Measurements from ENCODE around the gene PGAM5. TPM values are rescaled to one million over a fixed set of nuclear protein-coding genes. Genes with fewer than 3 reads are reported as not detected.
A peak's percentile ranks its signal among the peaks of the same experiment; 100 is the strongest.
"Not testable (repeated sequence)": the region's sequence is repeated elsewhere in the genome, so short reads cannot be mapped to it uniquely, and the experiment has no call there.

Gene PGAM5
- total RNA-seq, 4 donors from 2014 or later, result 21.6 to 45.8 (median 26.0) TPM

- Histone ChIP-seq H3K9me3 (no peaks in the 10 kb centered on the region), H3K27ac (no peak within 1 kb of the TSS), H3K27me3 (no peaks in the 10 kb centered on the region), H3K4me1 (peaks cover 6% of the 10 kb centered on the region in 2 donors), H3K4me3 (replicated peaks in 1 of 3) (peak within 1 kb of the TSS; percentile 66 to 90 (median 75)), H3K36me3 (no peaks in the 10 kb centered on the region)
- peak; percentile 97 to 98 for DNase-seq
- WGBS, 2 donors, result 10% methylated on average over 4 of the region's 134 CpGs; no CpG with 5 or more reads in 1 of the 2 donors
- TF ChIP-seq POLR2A (IDR thresholded peaks at IDR 0.05) (peak in 1 of 2 donors; percentile 62), CTCF (IDR thresholded peaks at IDR 0.05) (peak in 3 of 6 experiments; percentile 17 to 32 (median 23))
- intact Hi-C loops (cut with DNase I), result loop anchor here (5.0 kb wide), 1 partner anchor 200 kb away; no protein-coding TSS in a partner anchor
These were observed 23.2 kb upstream of the PGAM5 start, which contains the start of the genes POLE and PXMP2 for GRCh38 chr12:132687211-132688164. Gene POLE, minus strand, starts transcription at chr12:132687342. Its CDS starts 27 bp downstream, at chr12:132687315. Gene PXMP2, plus strand, starts transcription at chr12:132687587. Its CDS starts 84 bp downstream, at chr12:132687671.

GRCh38 chr12:132689227-132689626 lies 21.4 kb upstream of the PGAM5 start:
- WGBS, 2 donors, result 79 to 87% methylated on average over 18 of the region's 18 CpGs

GRCh38 chr12:132690112-132690511 lies 20.5 kb upstream of the PGAM5 start:
- intact Hi-C loops (cut with DNase I), result no loop called here
- H3K27ac ChIP-seq, result no peak overlapping the region
- no peaks in the 10 kb centered on the region for H3K36me3 ChIP-seq
- no peaks in the 10 kb centered on the region for H3K9me3 ChIP-seq
- no peak overlapping the region for H3K4me3 ChIP-seq (replicated peaks in 1 of 3)
- H3K4me1 ChIP-seq, result peaks cover 6% of the 10 kb centered on the region in 2 donors
- no peak for DNase-seq
- 91 to 95% methylated on average over 9 of the region's 9 CpGs for WGBS, 2 donors
- H3K27me3 ChIP-seq, result no peaks in the 10 kb centered on the region
- no peak for TF ChIP-seq POLR2A (IDR thresholded peaks at IDR 0.05)
- no peak for TF ChIP-seq CTCF (IDR thresholded peaks at IDR 0.05)

More at GRCh38 chr12:132689227-132689626, 21.4 kb upstream of the PGAM5 start:
- H3K27ac ChIP-seq, result no peak overlapping the region
- no peaks in the 10 kb centered on the region for H3K36me3 ChIP-seq
- peaks cover 6% of the 10 kb centered on the region in 2 donors for H3K4me1 ChIP-seq
- no peak for DNase-seq
- TF ChIP-seq POLR2A (IDR thresholded peaks at IDR 0.05), result no peak
- no peak for TF ChIP-seq CTCF (IDR thresholded peaks at IDR 0.05)
- no peak overlapping the region for H3K4me3 ChIP-seq (replicated peaks in 1 of 3)
- no peaks in the 10 kb centered on the region for H3K9me3 ChIP-seq
- intact Hi-C loops (cut with DNase I), result loop anchor here (5.0 kb wide), 1 partner anchor 202 kb away; no protein-coding TSS in a partner anchor
- H3K27me3 ChIP-seq, result no peaks in the 10 kb centered on the region

DNA sequence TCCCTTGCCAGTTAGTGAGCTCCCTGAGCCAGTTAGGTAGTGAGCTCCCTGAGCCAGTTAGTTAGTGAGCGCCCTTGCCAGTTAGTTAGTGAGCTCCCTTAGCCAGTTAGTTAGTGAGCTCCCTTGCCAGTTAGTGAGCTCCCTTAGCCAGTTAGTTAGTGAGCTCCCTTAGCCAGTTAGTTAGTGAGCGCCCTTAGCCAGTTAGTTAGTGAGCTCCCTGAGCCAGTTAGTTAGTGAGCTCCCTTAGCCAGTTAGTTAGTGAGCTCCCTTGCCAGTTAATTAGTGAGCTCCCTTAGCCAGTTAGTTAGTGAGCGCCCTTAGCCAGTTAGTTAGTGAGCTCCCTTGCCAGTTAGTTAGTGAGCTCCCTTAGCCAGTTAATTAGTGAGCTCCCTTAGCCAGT lies 18.6 kb upstream of the PGAM5 start:
- H3K36me3 ChIP-seq; H3K27ac ChIP-seq; DNase-seq; H3K27me3 ChIP-seq; intact Hi-C loops (cut with DNase I); H3K4me3 ChIP-seq (replicated peaks in 1 of 3); H3K4me1 ChIP-seq; H3K9me3 ChIP-seq: not testable (repeated sequence)
- 83 to 100% methylated on average over 1 to 2 of the region's 3 CpGs for WGBS, 2 donors

DNA sequence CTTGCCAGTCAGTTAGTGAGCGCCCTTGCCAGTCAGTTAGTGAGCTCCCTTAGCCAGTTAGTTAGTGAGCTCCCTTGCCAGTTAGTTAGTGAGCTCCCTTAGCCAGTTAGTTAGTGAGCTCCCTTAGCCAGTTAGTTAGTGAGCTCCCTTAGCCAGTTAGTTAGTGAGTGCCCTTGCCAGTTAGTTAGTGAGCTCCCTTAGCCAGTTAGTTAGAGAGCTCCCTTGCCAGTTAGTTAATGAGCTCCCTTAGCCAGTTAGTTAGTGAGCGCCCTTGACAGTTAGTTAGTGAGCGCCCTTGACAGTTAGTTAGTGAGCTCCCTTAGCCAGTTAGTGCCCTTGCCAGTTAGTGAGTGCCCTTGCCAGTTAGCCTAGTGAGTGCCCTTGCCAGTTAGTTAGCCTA lies 15.8 kb upstream of the PGAM5 start:
- H3K36me3 ChIP-seq; intact Hi-C loops (cut with DNase I); H3K4me3 ChIP-seq (replicated peaks in 1 of 3); H3K27me3 ChIP-seq; H3K9me3 ChIP-seq; DNase-seq; H3K4me1 ChIP-seq; H3K27ac ChIP-seq: not testable (repeated sequence)
- WGBS, 2 donors, result 92 to 94% methylated on average over 2 to 3 of the region's 3 CpGs

DNA sequence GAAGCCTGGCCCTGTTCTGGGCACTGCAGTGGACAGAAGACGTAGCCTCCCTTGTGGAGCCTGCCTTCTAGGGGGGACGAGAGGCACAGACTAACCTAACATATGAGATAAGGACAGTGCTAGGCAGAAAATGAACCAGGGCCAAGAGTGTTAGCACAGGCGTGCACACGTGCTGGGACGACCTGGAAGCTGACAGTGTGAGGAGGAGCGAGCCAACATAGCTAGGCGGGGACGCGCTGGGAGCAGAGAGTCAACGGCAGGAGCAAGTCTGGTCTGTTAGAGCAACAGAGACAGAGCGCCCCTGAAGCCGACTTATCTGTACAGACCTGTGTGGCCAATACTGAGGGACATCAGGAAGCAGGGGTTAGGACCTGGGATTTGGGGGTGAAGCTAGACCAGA lies 15.2 kb upstream of the PGAM5 start:
- H3K4me1 ChIP-seq, result no peaks in the 10 kb centered on the region
- H3K36me3 ChIP-seq, result peaks cover 0 to 7% of the 10 kb centered on the region in 2 donors
- H3K27me3 ChIP-seq, result no peaks in the 10 kb centered on the region
- no peak for DNase-seq
- intact Hi-C loops (cut with DNase I), result no loop called here
- no peaks in the 10 kb centered on the region for H3K9me3 ChIP-seq
- TF ChIP-seq POLR2A (IDR thresholded peaks at IDR 0.05) (no peak), CTCF (IDR thresholded peaks at IDR 0.05) (no peak)
- H3K4me3 ChIP-seq (replicated peaks in 1 of 3), result no peak overlapping the region
- no peak overlapping the region for H3K27ac ChIP-seq
- WGBS, 2 donors, result 95 to 96% methylated on average over 12 of the region's 12 CpGs

All from thyroid gland (tissue), 4 donors.